HepG2 (cell line): Measurements from ENCODE around the gene PLCG2. TPM values are rescaled to one million over a fixed set of nuclear protein-coding genes. Genes with fewer than 3 reads are reported as not detected.

Experiments
- CBX2 ChIP-seq, 2 experiments: fragments of 200-600 bp in 1 of 2; sonication (generic); formaldehyde crosslinking in 1 of 2; IDR thresholded peaks; 2 replicates each; pipeline versions ENCODE4 v1.7.0 to v1.8.1; 2018 to 2022; ENCODE audit warnings: low read depth in 2 of 2, low read length in 1 of 2, mild to moderate bottlenecking in 1 of 2, missing genetic modification reagents in 1 of 2
- CTCF ChIP-seq: sonication (generic); formaldehyde crosslinking; IDR thresholded peaks from 2 replicates; pipeline ENCODE4 v1.5.0; 2020; ENCODE audit warnings: mild to moderate bottlenecking, missing genetic modification reagents, moderate library complexity
- DBP ChIP-seq: sonication (generic); formaldehyde crosslinking; IDR thresholded peaks from 2 replicates; pipeline ENCODE4 v1.4.0; 2020; ENCODE audit warnings: missing genetic modification reagents; ENCODE audit errors: not compliant biosample characterization
- EP300 ChIP-seq, 3 experiments: sonication (generic) in 1 of 3; formaldehyde crosslinking in 1 of 3; IDR thresholded peaks; 2 replicates each; pipeline versions ENCODE4 v1.5.1 to v1.6.1; 2011 to 2020; ENCODE audit warnings: low read depth in 2 of 3, low read length in 2 of 3, borderline replicate concordance in 1 of 3, improper control_type of control experiment in 1 of 3, mild to moderate bottlenecking in 1 of 3, missing genetic modification reagents in 1 of 3, moderate library complexity in 1 of 3
- FOSL2 ChIP-seq: sonication (generic); formaldehyde crosslinking; IDR thresholded peaks from 2 replicates; pipeline ENCODE4 v1.4.0; 2020; ENCODE audit warnings: missing genetic modification reagents
- GMEB1 ChIP-seq: sonication (generic); formaldehyde crosslinking; IDR thresholded peaks from 2 replicates; pipeline ENCODE4 v1.5.1; 2020; ENCODE audit warnings: missing genetic modification reagents, mild to moderate bottlenecking, borderline replicate concordance
- KDM5A ChIP-seq: fragments of 200-600 bp; sonication (generic); IDR thresholded peaks from 2 replicates; pipeline ENCODE4 v1.7.0; 2018; ENCODE audit warnings: antibody characterized with exemption, mild to moderate bottlenecking, low read length, borderline replicate concordance
- NFE2L2 ChIP-seq: fragments of 150-350 bp; IDR thresholded peaks from 2 replicates; pipeline ENCODE4 v1.6.1; 2014; ENCODE audit warnings: low read length
- PREB ChIP-seq: sonication (generic); formaldehyde crosslinking; IDR thresholded peaks from 2 replicates; pipeline ENCODE4 v1.4.0; 2020; ENCODE audit warnings: missing genetic modification reagents
- SP140L ChIP-seq: sonication (generic); formaldehyde crosslinking; IDR thresholded peaks from 2 replicates; pipeline ENCODE4 v1.4.0; 2020; ENCODE audit warnings: missing genetic modification reagents, borderline replicate concordance
- ZNF256 ChIP-seq: sonication (generic); formaldehyde crosslinking; conservative IDR thresholded peaks from 2 replicates; pipeline ENCODE4 v1.4.0; 2020; ENCODE audit warnings: missing genetic modification reagents
- ZNF512B ChIP-seq: sonication (generic); formaldehyde crosslinking; IDR thresholded peaks from 2 replicates; pipeline ENCODE4 v1.5.1; 2020; ENCODE audit warnings: missing genetic modification reagents, mild to moderate bottlenecking, borderline replicate concordance
- ZNF549 ChIP-seq: sonication (generic); formaldehyde crosslinking; IDR thresholded peaks from 2 replicates; pipeline ENCODE4 v1.5.0; 2020; ENCODE audit warnings: missing genetic modification reagents
- ZNF614 ChIP-seq: IDR thresholded peaks from 2 replicates; pipeline ENCODE4 v1.6.1; 2018; ENCODE audit warnings: missing biosample characterization, missing genetic modification reagents, inconsistent platforms, borderline replicate concordance
- ZNF678 ChIP-seq: sonication (generic); formaldehyde crosslinking; IDR thresholded peaks from 2 replicates; pipeline ENCODE4 v1.4.0; 2020; ENCODE audit warnings: mild to moderate bottlenecking, missing genetic modification reagents
- ZZZ3 ChIP-seq: sonication (generic); formaldehyde crosslinking; IDR thresholded peaks from 2 replicates; pipeline ENCODE4 v1.4.0; 2020; ENCODE audit warnings: missing genetic modification reagents, mild to moderate bottlenecking, borderline replicate concordance
- polyA plus RNA-seq, 8 experiments: library from polyadenylated mRNA; depleted of rRNA in 3 of 8; stranded (reverse) in 7 of 8; unstranded in 1 of 8; fragments of >200 nt; fragmentation: Illumina TruSeq in 4 of 8; extraction: Trizol in 4 of 8; gene quantifications; 2 replicates each; pipeline versions ENCODE4 v1.2.1 to v1.2.3, GENCODE V29; 2011 to 2016; ENCODE audit warnings: low read depth in 4 of 8, missing spikeins in 1 of 8, mixed read lengths in 1 of 8; ENCODE audit not compliant: insufficient read depth in 1 of 8
- total RNA-seq, 5 experiments: library from RNA; depleted of rRNA; stranded (reverse); fragments of >200 nt; fragmentation: Illumina TruSeq; extraction: Trizol; gene quantifications; 2 replicates each; pipeline ENCODE4 v1.2.3, GENCODE V29; 2016; ENCODE audit warnings: low read depth in 1 of 5

PLCG2 gene
- total and polyA plus RNA-seq, 2 of the 13 experiments (the other 11 are each of a cell fraction or from before 2014, with no cell fraction given): 0.13 to 0.18 TPM

- TF ChIP-seq ZNF512B: no peak
- TF ChIP-seq ZZZ3 (CRISPR knock-in tag): no peak
- no peak for TF ChIP-seq KDM5A
- TF ChIP-seq ZNF256: no peak
- no peak for TF ChIP-seq ZNF614 (CRISPR knock-in tag)
- TF ChIP-seq ZNF678: no peak
- peak; percentile 41; the same call in 1 of the 2 replicates for TF ChIP-seq NFE2L2
- no peak for TF ChIP-seq EP300 (IDR thresholded peaks at IDR 0.05; ENCODE audit: low read depth in 2 of 2, low read length in 2 of 2)
- TF ChIP-seq EP300 (CRISPR knock-in tag; IDR thresholded peaks at IDR 0.05; ENCODE audit: borderline replicate concordance): no peak
- no peak for TF ChIP-seq GMEB1
- TF ChIP-seq CBX2 (IDR thresholded peaks at IDR 0.05; ENCODE audit: low read depth, low read length): no peak
- no peak for TF ChIP-seq CBX2 (CRISPR knock-in tag; IDR thresholded peaks at IDR 0.05; ENCODE audit: low read depth)
- TF ChIP-seq SP140L (CRISPR knock-in tag): no peak
- no peak for TF ChIP-seq DBP (CRISPR knock-in tag)
- 0 out of 2 replicates have a peak, but pooled peaks have one; percentile 10 for TF ChIP-seq FOSL2 (CRISPR knock-in tag)
- peak; percentile 57 for TF ChIP-seq CTCF (CRISPR knock-in tag)
- no peak for TF ChIP-seq ZNF549
- no peak for TF ChIP-seq PREB (CRISPR knock-in tag)
Observed at GRCh38 chr16:81940781-81941560, 161.9 kb downstream of the PLCG2 start (continued).
